Heart right ventricle (tissue), 16 donors: ENCODE results near the gene PXDN. TPM values are rescaled to one million over a fixed set of nuclear protein-coding genes. Genes with fewer than 3 reads are reported as not detected.

Source experiments
- ATAC-seq, 8 donors: fragments of 200-7000 bp; cut with Tn5 transposase; one replicate each; pipeline ENCODE4 v1.9.1; 2020; ENCODE audit warnings: mild to moderate bottlenecking in 8 of 8, moderate library complexity in 8 of 8, moderate number of reproducible peaks in 1 of 8
- DNase-seq, 2 donors: peaks; one replicate each; pipeline ENCODE4 v3.0.0-alpha.2; 2020
- H3K27ac ChIP-seq, 10 donors: fragments of 200-600 bp; sonication (generic) in 2 of 10; one replicate each; pipeline versions ENCODE4 v1.5.0 to v1.8.0; 2020 to 2022; ENCODE audit warnings: mild to moderate bottlenecking in 3 of 10
- H3K27me3 ChIP-seq, 7 donors: fragments of 200-600 bp; one replicate each; pipeline ENCODE4 v1.8.0; 2021 to 2022; ENCODE audit warnings: mild to moderate bottlenecking in 2 of 7
- H3K36me3 ChIP-seq, 9 donors: fragments of 200-600 bp; sonication (generic) in 1 of 9; one replicate each; pipeline versions ENCODE4 v1.5.0 to v1.8.0; 2020 to 2022; ENCODE audit warnings: mild to moderate bottlenecking in 2 of 9
- H3K4me1 ChIP-seq, 9 donors: fragments of 200-600 bp; sonication (generic) in 1 of 9; one replicate each; pipeline versions ENCODE4 v1.5.0 to v1.8.0; 2020 to 2022; ENCODE audit warnings: mild to moderate bottlenecking in 4 of 9
- H3K4me3 ChIP-seq, 10 donors: fragments of 200-600 bp; sonication (generic) in 2 of 10; one replicate each; pipeline versions ENCODE4 v1.5.0 to v1.8.0; 2020 to 2022; ENCODE audit warnings: mild to moderate bottlenecking in 7 of 10, moderate library complexity in 2 of 10
- H3K9me3 ChIP-seq, 11 donors: fragments of 200-600 bp in 10 of 11; sonication (generic) in 2 of 11; one replicate each; pipeline versions ENCODE4 v1.5.0 to v1.8.0; 2013 to 2022; ENCODE audit warnings: mild to moderate bottlenecking in 2 of 11, control low read depth in 1 of 11, moderate library complexity in 1 of 11
- WGBS, 2 donors: extraction: QIAGEN DNeasy Blood & Tissue Kit; methylation state at CpG; one replicate each; pipeline ENCODE4 v1.1.7; 2013; ENCODE audit warnings: inconsistent platforms in 1 of 2; 5-methylcytosine and 5-hydroxymethylcytosine counted together
- intact Hi-C, 10 donors: fragments of 100-400 bp; cut with DNase I; formaldehyde crosslinking; loops; one replicate each; pipeline versions ENCODE4 v1.11.1 to v1.14.2; 2022
- polyA plus RNA-seq, 2 donors: library from polyadenylated mRNA; stranded (reverse); fragments of 200-250 nt; gene quantifications; one replicate each; pipeline ENCODE4 v1.2.3, GENCODE V29; 2013
- total RNA-seq, 10 donors: library from RNA; stranded (reverse); fragmentation: NEBNext Ultra II Directional in 3 of 10; extraction: Animal tissue kit (Norgen Biotek cat#: 25700) in 3 of 10; gene quantifications; one replicate each; pipeline versions ENCODE4 v1.2.1 to v1.2.4, GENCODE V29; 2021 to 2023
- TF ChIP-seq, protein P1 (sequence below), 9 donors: fragments of 200-600 bp; sonication (generic) in 2 of 9; IDR thresholded peaks; one replicate each; pipeline versions ENCODE4 v1.5.0 to v1.8.0; 2021 to 2022; ENCODE audit warnings: antibody characterized with exemption in 9 of 9, mild to moderate bottlenecking in 5 of 9, moderate library complexity in 1 of 9
- donor health status: Arrhythmogenic right ventricular cardiomyopathy.
- donor health status: ischemic (EF 13 %, LVEDD 7.1; RV severe dilation, severe dysfunction).
- donor health status: healthy with polysubstance abuse.
- donor health status: DM: no; HTN: yes; CAD: no.
- donor health status: DM: no; HTN: no; CAD: no.
- donor health status: ischemic (EF 25% LVEDD 6.9; RV normal size, moderate dysfunction).
- donor health status: ischemic (EF 25% LVEDD 5.7; RV mildly dilated, moderate dysfunction).
- donor health status: healthy.
- donor health status: DM: yes; HTN: yes; CAD: no.
- donor health status: Ischemic cardiomyopathy.
- donor health status: ischemic (EF 35%, LVEDD 5.7; RV mildly dilated, moderate dysfunction).
- donor health status: nonischemic (EF 11% LVEDD 7.7; RV severe dilation, severe dysfunction).
- donor health status: DM: yes; HTN: yes; CAD: no.
- donor health status: PGD.
- donor health status: ischemic (EF 29% LVEDD 5.4; RV normal size, mild dysfunction).
- donor health status: nonischemic (EF 23%, LVEDD 6.1; RV moderate dilation, normal function).

PXDN gene
- total and polyA plus RNA-seq, 12 donors = 7.8 to 65.0 (median 18.9) TPM

DNA sequence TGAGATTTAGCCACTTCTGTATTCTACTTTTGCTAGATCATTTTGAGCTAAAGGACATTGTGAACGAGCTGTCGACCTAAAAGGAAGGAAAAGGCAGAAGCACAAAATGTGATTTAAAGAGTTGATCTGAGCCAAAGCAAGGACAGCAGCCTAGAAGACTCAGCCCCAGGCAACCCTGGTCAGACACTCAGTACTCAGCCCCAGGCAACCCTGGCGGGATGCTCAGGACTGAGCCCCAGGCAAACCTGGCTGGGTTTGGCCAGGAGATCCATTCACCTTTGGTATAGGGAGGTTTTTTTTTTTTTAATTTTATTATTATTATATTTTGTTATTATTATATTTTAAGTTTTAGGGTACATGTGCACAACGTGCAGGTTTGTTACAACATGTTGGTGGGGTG lies 34.3 kb upstream of the PXDN start:
- intact Hi-C loops = no loop called here
- peaks cover 0 to 38% (median 15%) of the 10 kb centered on the region in 7 donors for H3K27me3 ChIP-seq
- H3K4me3 ChIP-seq = no peak overlapping the region
- no peaks in the 10 kb centered on the region for H3K36me3 ChIP-seq
- no peaks in the 10 kb centered on the region for H3K4me1 ChIP-seq
- DNase-seq (no peak), ATAC-seq (no peak)
- WGBS, 2 donors = 66 to 67% methylated on average over 4 of the region's 4 CpGs
- TF ChIP-seq, protein P1, sequence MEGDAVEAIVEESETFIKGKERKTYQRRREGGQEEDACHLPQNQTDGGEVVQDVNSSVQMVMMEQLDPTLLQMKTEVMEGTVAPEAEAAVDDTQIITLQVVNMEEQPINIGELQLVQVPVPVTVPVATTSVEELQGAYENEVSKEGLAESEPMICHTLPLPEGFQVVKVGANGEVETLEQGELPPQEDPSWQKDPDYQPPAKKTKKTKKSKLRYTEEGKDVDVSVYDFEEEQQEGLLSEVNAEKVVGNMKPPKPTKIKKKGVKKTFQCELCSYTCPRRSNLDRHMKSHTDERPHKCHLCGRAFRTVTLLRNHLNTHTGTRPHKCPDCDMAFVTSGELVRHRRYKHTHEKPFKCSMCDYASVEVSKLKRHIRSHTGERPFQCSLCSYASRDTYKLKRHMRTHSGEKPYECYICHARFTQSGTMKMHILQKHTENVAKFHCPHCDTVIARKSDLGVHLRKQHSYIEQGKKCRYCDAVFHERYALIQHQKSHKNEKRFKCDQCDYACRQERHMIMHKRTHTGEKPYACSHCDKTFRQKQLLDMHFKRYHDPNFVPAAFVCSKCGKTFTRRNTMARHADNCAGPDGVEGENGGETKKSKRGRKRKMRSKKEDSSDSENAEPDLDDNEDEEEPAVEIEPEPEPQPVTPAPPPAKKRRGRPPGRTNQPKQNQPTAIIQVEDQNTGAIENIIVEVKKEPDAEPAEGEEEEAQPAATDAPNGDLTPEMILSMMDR (IDR thresholded peaks at IDR 0.05) = no peak
- H3K27ac ChIP-seq = no peak overlapping the region
- H3K9me3 ChIP-seq = no peaks in the 10 kb centered on the region

DNA sequence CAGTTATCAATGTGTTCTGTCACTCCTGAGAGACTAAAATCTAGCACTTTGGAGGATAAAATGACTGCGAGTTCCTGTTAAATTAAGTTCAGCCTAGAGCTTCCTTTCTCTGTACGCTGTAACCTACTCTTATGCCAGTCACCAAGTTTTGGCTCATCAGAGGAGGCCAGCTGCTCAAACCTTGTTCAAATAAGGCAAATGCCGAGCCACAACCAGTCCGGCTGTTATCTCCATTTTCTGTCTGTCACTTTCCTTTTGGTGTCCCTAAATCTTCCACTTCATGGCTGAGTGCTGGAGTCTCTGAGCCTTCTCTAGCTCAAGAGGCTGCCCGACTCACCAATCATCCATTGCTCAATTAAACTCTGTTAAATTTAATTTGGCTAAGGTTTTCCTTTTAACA lies 33.5 kb upstream of the PXDN start:
- no peak overlapping the region for H3K27ac ChIP-seq
- H3K36me3 ChIP-seq = no peaks in the 10 kb centered on the region
- intact Hi-C loops = no loop called here
- 63 to 84% methylated on average over 5 of the region's 5 CpGs for WGBS, 2 donors
- TF ChIP-seq, protein P1 (IDR thresholded peaks at IDR 0.05) = no peak
- peaks cover 0 to 31% (median 12%) of the 10 kb centered on the region in 7 donors for H3K27me3 ChIP-seq
- H3K9me3 ChIP-seq = no peaks in the 10 kb centered on the region
- ATAC-seq (no peak), DNase-seq (no peak)
- H3K4me1 ChIP-seq = no peaks in the 10 kb centered on the region
- H3K4me3 ChIP-seq = no peak overlapping the region

GRCh38 chr2:1777156-1777555 lies 32.8 kb upstream of the PXDN start:
- WGBS, 2 donors = 80 to 84% methylated on average over 2 of the region's 2 CpGs
- H3K36me3 ChIP-seq = no peaks in the 10 kb centered on the region
- H3K4me3 ChIP-seq = no peak overlapping the region
- no peak for DNase-seq
- H3K27me3 ChIP-seq = peaks cover 0 to 25% (median 11%) of the 10 kb centered on the region in 7 donors
- no peak for ATAC-seq
- TF ChIP-seq, protein P1 (IDR thresholded peaks at IDR 0.05) = no peak
- H3K9me3 ChIP-seq = no peaks in the 10 kb centered on the region
- intact Hi-C loops = no loop called here
- no peak overlapping the region for H3K27ac ChIP-seq
- H3K4me1 ChIP-seq = no peaks in the 10 kb centered on the region

DNA sequence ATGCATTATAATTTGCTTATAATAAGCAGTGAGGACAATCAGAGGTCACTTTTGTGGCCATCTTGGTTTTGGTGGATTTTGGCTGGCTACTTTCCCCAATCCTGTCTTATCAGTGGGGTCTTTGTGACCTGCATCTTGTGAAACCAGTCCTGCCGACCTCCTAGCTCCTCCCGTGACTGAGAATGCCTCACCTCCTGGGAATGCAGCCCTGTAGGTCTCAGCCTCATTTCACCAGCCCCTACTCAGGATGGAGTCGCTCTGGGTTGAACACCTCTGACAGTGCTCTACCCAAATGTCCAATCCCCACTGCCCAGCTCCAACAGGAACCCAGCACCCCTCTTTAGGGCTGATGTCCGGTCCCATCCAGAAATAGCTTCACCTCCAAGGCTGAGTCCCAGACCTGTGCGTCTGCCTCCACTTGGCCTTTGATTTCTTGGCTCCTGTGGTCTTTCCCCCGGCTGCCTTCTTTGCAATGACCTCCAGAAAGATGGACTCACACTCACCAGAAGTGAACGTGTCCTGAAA lies 31.3 kb upstream of the PXDN start:
- no peak for ATAC-seq
- WGBS, 2 donors = 79 to 87% methylated on average over 7 of the region's 7 CpGs
- Histone ChIP-seq H3K27ac (no peak overlapping the region), H3K27me3 (peaks cover 0 to 10% (median 4%) of the 10 kb centered on the region in 7 donors), H3K4me3 (no peak overlapping the region), H3K9me3 (no peaks in the 10 kb centered on the region), H3K36me3 (no peaks in the 10 kb centered on the region), H3K4me1 (no peaks in the 10 kb centered on the region)
- intact Hi-C loops = no loop called here
- no peak for DNase-seq
- TF ChIP-seq, protein P1 (IDR thresholded peaks at IDR 0.05) = no peak
